SU-DHL-6 (cell line): Measurements from ENCODE around the gene KLHL1.

Experiments used
- H2AFZ ChIP-seq: fragments of 200-600 bp; sonication (generic); 2 replicates; pipeline ENCODE4 v1.6.1; 2014; ENCODE audit warnings: low read depth, mild to moderate bottlenecking, moderate library complexity, mixed read lengths, antibody characterized with exemption, low read length; ENCODE audit not compliant: severe bottlenecking
- H3F3A ChIP-seq: fragments of 200-600 bp; shearing (Covaris generic); 2 replicates; pipeline ENCODE4 v1.6.0; 2016; ENCODE audit warnings: antibody characterized with exemption, mild to moderate bottlenecking; ENCODE audit not compliant: insufficient read depth
- H3K27ac ChIP-seq: fragments of 200-600 bp; sonication (generic); 2 replicates; pipeline ENCODE4 v1.5.1; 2016; ENCODE audit warnings: low read depth, mild to moderate bottlenecking, low read length, moderate library complexity, mixed read lengths
- H3K27me3 ChIP-seq: fragments of 200-600 bp; sonication (generic), shearing (Covaris generic); 2 replicates; pipeline ENCODE4 v1.6.0; 2014; ENCODE audit warnings: mild to moderate bottlenecking, low read length
- H3K36me3 ChIP-seq: fragments of 200-600 bp; sonication (generic); 2 replicates; pipeline ENCODE4 v1.6.1; 2014; ENCODE audit warnings: mild to moderate bottlenecking, low read length, mixed read lengths
- H3K4me2 ChIP-seq: fragments of 300-600, 200-600 bp; shearing (Covaris generic), sonication (generic); 2 replicates; pipeline ENCODE4 v1.6.0; 2014; ENCODE audit warnings: low read length, low read depth, mild to moderate bottlenecking; ENCODE audit not compliant: poor library complexity, severe bottlenecking
- H3K4me3 ChIP-seq: fragments of 200-600 bp; sonication (generic); 2 replicates; pipeline ENCODE4 v1.5.1; 2014; ENCODE audit warnings: antibody characterized with exemption, low read length, mild to moderate bottlenecking, mixed read lengths; ENCODE audit not compliant: insufficient read depth, poor library complexity, severe bottlenecking
- H3K79me2 ChIP-seq: fragments of 200-600 bp; sonication (generic); 2 replicates; pipeline ENCODE4 v1.6.1; 2014; ENCODE audit warnings: mild to moderate bottlenecking, low read length, moderate library complexity; ENCODE audit not compliant: insufficient read depth
- H3K9ac ChIP-seq: fragments of 200-600 bp; sonication (generic); 2 replicates; pipeline ENCODE4 v1.7.0; 2014; ENCODE audit warnings: mild to moderate bottlenecking, low read length
- H3K9me2 ChIP-seq: fragments of 200-600 bp; sonication (generic); replicated peaks from 2 replicates; pipeline ENCODE4 v1.6.1; 2014; ENCODE audit warnings: low read length; ENCODE audit not compliant: insufficient read depth
- H3K9me3 ChIP-seq: fragments of 200-600 bp; sonication (generic); 2 replicates; pipeline ENCODE4 v1.6.1; 2014; ENCODE audit warnings: low read length, mixed read lengths; ENCODE audit not compliant: insufficient read depth
- H4K20me1 ChIP-seq: fragments of 200-600 bp; sonication (generic); 2 replicates; pipeline ENCODE4 v1.6.1; 2014; ENCODE audit warnings: low read depth, mild to moderate bottlenecking, antibody characterized with exemption, low read length, moderate library complexity, mixed read lengths
- CTCF ChIP-seq: fragments of 200-600 bp; sonication (generic); IDR thresholded peaks from one replicate; pipeline ENCODE4 v1.5.1; 2017; ENCODE audit warnings: antibody characterized with exemption, mild to moderate bottlenecking, low read length, moderate library complexity; ENCODE audit not compliant: insufficient read depth, poor library complexity, severe bottlenecking
- EZH2phosphoT487 ChIP-seq: fragments of 200-600 bp; sonication (generic), shearing (Covaris generic); conservative IDR thresholded peaks from 2 replicates; pipeline ENCODE4 v1.6.1; 2018; ENCODE audit warnings: mild to moderate bottlenecking, antibody characterized with exemption, low read length, moderate library complexity, mixed read lengths

Gene KLHL1

GRCh38 chr13:70027551-70027950 is 80.7 kb downstream of the KLHL1 start:
- no peak overlapping the region for H3K9ac ChIP-seq
- H3K9me2 ChIP-seq = no peaks in the 10 kb centered on the region
- no peak overlapping the region for H3K4me2 ChIP-seq
- peak overlapping the region; percentile 68 for H2AFZ ChIP-seq
- H3K9me3 ChIP-seq = no peaks in the 10 kb centered on the region; the same call in 1 of the 2 replicates
- no peak overlapping the region for H3K4me3 ChIP-seq
- no peaks in the 10 kb centered on the region for H3F3A ChIP-seq
- H3K27ac ChIP-seq = no peak overlapping the region
- H3K79me2 ChIP-seq = no peaks in the 10 kb centered on the region
- H4K20me1 ChIP-seq = no peaks in the 10 kb centered on the region
- H3K27me3 ChIP-seq = no peaks in the 10 kb centered on the region
- H3K36me3 ChIP-seq = no peaks in the 10 kb centered on the region
- no peak for TF ChIP-seq EZH2phosphoT487
- TF ChIP-seq CTCF = no peak

- Histone ChIP-seq H3K4me3 (no peak overlapping the region), H3K79me2 (no peaks in the 10 kb centered on the region), H3K27ac (no peak overlapping the region), H3F3A (no peaks in the 10 kb centered on the region), H3K9me2 (no peaks in the 10 kb centered on the region), H3K36me3 (no peaks in the 10 kb centered on the region), H3K4me2 (no peak overlapping the region), H4K20me1 (no peaks in the 10 kb centered on the region), H2AFZ (no peak overlapping the region), H3K9ac (no peak overlapping the region), H3K27me3 (no peaks in the 10 kb centered on the region), H3K9me3 (no peaks in the 10 kb centered on the region; the same call in 1 of the 2 replicates)
- TF ChIP-seq EZH2phosphoT487 (no peak), CTCF (no peak)
Observed at GRCh38 chr13:70023516-70023915, 84.7 kb downstream of the KLHL1 start.

GRCh38 chr13:70022646-70023045 is 85.6 kb downstream of the KLHL1 start:
- TF ChIP-seq EZH2phosphoT487 = no peak
- no peak for TF ChIP-seq CTCF
- Histone ChIP-seq H3K36me3 (no peaks in the 10 kb centered on the region), H3K9ac (no peak overlapping the region), H3K27me3 (no peaks in the 10 kb centered on the region), H3K4me3 (no peak overlapping the region), H3K9me2 (no peaks in the 10 kb centered on the region), H4K20me1 (no peaks in the 10 kb centered on the region), H3K27ac (no peak overlapping the region), H3K4me2 (no peak overlapping the region), H3F3A (no peaks in the 10 kb centered on the region), H3K79me2 (no peaks in the 10 kb centered on the region), H3K9me3 (no peaks in the 10 kb centered on the region), H2AFZ (peak overlapping the region; percentile 42)

DNA sequence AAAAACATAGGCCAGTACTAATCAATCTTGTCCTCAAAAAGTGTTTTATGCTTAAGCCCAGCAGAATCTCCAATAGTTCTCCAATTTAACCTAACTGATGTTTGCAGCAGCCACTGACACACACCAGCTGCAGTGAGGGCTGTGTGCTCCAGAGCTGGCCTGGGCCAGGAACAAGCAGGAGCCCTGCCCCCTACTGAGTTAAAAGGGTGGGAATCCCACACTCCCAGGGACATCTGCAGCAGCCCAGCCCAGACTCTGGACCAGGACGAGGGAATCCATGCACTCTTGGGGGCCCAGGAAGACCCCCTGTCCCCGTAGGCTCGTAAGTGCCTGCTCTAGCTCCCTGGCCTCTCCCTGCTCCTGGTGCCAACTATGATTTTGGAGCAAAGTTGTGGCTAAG is 92.1 kb downstream of the KLHL1 start:
- Histone ChIP-seq H3K36me3 (no peaks in the 10 kb centered on the region), H3F3A (no peaks in the 10 kb centered on the region), H4K20me1 (no peaks in the 10 kb centered on the region), H3K79me2 (no peaks in the 10 kb centered on the region), H3K4me3 (no peak overlapping the region), H3K4me2 (no peak overlapping the region), H3K9me3 (peaks cover 18% of the 10 kb centered on the region; the same call in 1 of the 2 replicates), H3K9me2 (no peaks in the 10 kb centered on the region), H3K9ac (no peak overlapping the region), H3K27me3 (no peaks in the 10 kb centered on the region), H2AFZ (no peak overlapping the region), H3K27ac (no peak overlapping the region)
- TF ChIP-seq EZH2phosphoT487 (no peak), CTCF (no peak)
